ENCODE results near the gene TMEM143.
A peak's percentile ranks its signal among the peaks of the same experiment; 100 is the strongest.

Gene TMEM143

DNA sequence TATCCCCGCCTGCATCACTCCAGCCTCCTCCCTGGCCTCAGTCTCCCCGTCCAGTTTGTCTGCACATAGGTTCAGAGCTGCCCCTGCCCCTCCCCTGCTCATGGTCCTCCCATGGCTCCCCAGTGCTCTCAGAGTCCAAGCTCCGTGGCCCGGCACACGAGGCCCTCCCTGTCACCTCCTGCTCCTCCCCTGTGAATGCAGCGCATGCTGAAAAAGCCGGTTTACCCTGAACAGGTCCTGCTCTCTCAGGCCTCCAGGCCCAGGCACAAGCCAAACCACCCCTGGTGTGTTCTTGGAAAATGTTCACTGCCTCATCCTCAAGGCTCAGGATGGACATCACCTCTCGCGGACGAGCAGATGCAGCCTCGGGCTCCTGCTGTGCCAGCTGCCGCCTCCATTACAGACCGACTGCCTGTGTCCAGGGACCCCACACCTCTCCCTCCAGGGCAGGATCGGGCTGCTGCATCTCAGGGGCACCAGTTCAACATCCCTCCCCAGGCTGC lies 25.4 kb downstream of the TMEM143 start:
- H3K27ac ChIP-seq: no peak overlapping the region
- no peak for DNase-seq
- H3K27me3 ChIP-seq (ENCODE audit: insufficient read depth, low read depth, severe bottlenecking): no peaks in the 10 kb centered on the region
- TF ChIP-seq, protein P1, sequence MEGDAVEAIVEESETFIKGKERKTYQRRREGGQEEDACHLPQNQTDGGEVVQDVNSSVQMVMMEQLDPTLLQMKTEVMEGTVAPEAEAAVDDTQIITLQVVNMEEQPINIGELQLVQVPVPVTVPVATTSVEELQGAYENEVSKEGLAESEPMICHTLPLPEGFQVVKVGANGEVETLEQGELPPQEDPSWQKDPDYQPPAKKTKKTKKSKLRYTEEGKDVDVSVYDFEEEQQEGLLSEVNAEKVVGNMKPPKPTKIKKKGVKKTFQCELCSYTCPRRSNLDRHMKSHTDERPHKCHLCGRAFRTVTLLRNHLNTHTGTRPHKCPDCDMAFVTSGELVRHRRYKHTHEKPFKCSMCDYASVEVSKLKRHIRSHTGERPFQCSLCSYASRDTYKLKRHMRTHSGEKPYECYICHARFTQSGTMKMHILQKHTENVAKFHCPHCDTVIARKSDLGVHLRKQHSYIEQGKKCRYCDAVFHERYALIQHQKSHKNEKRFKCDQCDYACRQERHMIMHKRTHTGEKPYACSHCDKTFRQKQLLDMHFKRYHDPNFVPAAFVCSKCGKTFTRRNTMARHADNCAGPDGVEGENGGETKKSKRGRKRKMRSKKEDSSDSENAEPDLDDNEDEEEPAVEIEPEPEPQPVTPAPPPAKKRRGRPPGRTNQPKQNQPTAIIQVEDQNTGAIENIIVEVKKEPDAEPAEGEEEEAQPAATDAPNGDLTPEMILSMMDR (IDR thresholded peaks at IDR 0.05; ENCODE audit: low read depth, low read length): no peak
- H3K9me3 ChIP-seq (ENCODE audit: severe bottlenecking): no peaks in the 10 kb centered on the region
- H3K4me3 ChIP-seq (ENCODE audit: low read depth, low read length): no peak overlapping the region
- H3K36me3 ChIP-seq: no peaks in the 10 kb centered on the region

DNA sequence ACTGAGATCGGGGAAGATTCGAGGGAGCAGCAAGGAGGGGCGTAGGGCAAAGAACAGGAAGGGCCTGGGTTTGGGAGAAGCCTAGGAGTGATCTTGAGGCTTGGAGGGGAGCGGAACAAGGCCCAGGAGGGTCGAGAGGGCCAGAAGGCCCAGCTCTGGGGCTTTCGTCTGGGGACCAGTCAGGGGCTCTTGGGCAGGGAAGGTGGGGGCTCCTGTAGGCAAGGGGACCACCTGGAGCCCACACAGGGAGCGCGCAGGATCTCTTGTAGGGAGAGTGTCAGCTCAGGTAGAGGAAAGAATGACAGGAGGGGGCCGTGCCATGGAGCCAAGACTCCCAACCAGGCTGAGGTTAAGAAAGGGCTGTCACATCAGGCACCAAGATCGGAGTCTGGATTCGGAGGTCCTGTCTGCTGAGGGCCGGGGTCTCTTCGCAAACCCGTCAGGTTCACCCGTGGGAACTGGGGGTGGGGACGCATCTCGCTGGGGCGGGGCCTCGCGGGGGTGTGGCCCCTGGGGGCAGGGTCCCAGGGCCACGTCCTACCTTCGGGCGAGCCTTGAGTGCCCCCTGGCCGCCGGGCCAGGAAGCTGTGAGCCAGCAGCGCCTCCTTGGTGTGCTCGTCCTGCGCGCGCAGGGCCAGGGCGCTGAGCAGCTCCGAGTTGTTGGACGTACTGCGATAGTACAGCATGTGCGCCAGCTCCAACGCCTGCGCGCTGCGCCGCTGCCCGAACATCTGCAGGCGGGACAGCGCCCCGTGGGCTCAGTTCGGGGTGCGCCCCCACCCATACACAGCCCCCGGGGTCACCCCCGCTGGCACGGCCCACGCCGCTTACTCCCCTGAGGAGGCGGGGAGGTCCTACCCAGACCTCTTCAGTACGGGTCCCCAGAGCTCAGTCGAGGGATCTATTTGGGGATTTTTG lies 30.0 kb downstream of the TMEM143 start:
- peak; percentile 91 for DNase-seq
- Histone ChIP-seq H3K27me3 (ENCODE audit: insufficient read depth, low read depth, severe bottlenecking) (no peaks in the 10 kb centered on the region), H3K27ac (peak overlapping the region; percentile 77), H3K9me3 (ENCODE audit: severe bottlenecking) (peaks cover under 1% of the 10 kb centered on the region), H3K4me3 (ENCODE audit: low read depth, low read length) (peak overlapping the region; percentile 60), H3K36me3 (no peaks in the 10 kb centered on the region)
- TF ChIP-seq, protein P1 (IDR thresholded peaks at IDR 0.05; ENCODE audit: low read depth, low read length): peak; percentile 81

DNA sequence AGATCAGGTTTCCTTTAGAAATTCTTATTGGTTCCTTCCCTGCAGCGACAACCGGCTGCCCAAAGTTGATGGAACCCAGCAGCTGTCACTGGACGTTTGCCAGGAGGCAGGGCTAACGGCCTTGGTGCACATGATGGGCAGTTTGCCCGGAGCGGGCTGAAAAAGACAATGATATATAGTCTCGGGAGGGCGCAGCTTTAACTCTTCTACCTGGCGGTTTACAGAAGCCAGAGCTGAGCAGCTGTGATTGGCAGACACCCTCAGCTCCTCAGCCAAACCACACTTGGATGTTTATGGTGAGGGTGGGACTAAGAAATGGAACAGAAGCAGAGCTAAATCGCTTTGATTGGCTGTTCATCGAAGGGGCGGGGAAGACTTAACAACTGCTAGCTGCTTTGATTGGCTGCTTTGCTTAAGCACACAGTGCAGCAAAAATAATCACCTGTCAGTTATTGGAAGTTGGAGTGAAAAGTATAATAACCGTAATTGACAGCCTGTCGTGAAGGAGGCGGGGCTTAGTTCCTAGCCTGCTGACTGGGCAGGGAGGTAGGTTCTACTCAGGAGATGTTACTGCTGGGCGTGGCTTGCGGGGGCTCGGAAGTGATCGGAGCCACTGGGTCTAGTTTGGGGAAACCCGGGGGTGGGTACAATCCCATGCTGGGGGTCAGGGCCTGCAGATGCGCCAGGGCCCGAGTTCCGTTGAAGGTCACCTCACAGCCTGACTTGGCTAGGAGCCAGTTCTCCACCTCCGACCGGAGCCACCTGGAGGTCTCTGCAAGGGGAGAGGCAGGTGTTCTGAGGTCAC lies 30.9 kb downstream of the TMEM143 start:
- peak; percentile 94 for DNase-seq
- H3K36me3 ChIP-seq: no peaks in the 10 kb centered on the region
- H3K9me3 ChIP-seq (ENCODE audit: severe bottlenecking): peaks cover 6% of the 10 kb centered on the region
- H3K27ac ChIP-seq: peak overlapping the region; percentile 80
- TF ChIP-seq, protein P1 (IDR thresholded peaks at IDR 0.05; ENCODE audit: low read depth, low read length): no peak
- no peaks in the 10 kb centered on the region for H3K27me3 ChIP-seq (ENCODE audit: insufficient read depth, low read depth, severe bottlenecking)
- H3K4me3 ChIP-seq (ENCODE audit: low read depth, low read length): peak overlapping the region; percentile 60

DNA sequence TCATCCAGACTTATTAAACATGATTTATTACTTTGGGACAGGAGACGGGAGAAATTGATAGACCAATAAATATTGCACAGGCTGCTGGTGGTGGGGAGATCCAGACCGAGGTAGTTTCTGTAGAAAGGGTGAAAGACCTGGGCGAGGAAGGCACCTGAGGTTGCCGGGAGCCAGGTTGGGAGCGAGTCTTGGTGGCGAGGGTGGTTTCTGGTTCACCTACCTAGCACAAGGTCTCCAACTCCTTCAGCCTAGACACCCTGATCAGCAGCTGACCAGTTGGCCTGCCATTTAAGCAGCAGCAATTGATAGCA lies 31.4 kb downstream of the TMEM143 start:
- Histone ChIP-seq H3K36me3 (no peaks in the 10 kb centered on the region), H3K27ac (peak overlapping the region; percentile 80), H3K27me3 (ENCODE audit: insufficient read depth, low read depth, severe bottlenecking) (no peaks in the 10 kb centered on the region), H3K4me3 (ENCODE audit: low read depth, low read length) (peak overlapping the region; percentile 60), H3K9me3 (ENCODE audit: severe bottlenecking) (peaks cover 7% of the 10 kb centered on the region)
- TF ChIP-seq, protein P1 (IDR thresholded peaks at IDR 0.05; ENCODE audit: low read depth, low read length): no peak
- no peak for DNase-seq

DNA sequence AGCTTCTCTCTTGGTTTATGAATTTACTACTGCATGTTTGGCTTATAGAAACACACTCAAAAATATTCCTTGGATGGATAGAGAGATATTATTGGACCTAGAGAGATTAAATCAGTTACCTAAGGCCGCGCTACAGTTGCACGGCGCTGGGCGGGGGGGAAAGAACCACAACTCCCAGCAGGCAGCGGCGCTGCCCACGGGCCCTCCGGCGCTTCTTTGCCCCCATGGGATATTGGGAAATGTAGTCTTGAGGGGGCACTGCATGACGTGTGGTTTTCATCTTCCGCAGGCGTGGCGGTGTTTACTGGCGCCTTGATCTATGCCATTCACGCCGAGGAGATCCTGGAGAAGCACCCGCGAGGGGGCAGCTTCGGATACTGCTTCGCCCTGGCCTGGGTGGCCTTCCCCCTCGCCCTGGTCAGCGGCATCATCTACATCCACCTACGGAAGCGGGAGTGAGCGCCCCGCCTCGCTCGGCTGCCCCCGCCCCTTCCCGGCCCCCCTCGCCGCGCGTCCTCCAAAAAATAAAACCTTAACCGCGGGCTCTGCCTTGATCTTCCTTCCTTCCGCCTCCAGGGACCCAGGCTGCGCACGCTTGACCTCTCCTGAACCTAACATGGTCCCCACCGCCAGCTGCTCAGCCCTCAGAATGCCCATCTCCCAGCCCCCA lies 33.6 kb downstream of the TMEM143 start:
- H3K27ac ChIP-seq: peak overlapping the region; percentile 92

More for the DNA sequence above, 33.6 kb downstream of the TMEM143 start:
- peak; percentile 93 for DNase-seq
- Histone ChIP-seq H3K36me3 (no peaks in the 10 kb centered on the region), H3K9me3 (ENCODE audit: severe bottlenecking) (peaks cover 8% of the 10 kb centered on the region), H3K27me3 (ENCODE audit: insufficient read depth, low read depth, severe bottlenecking) (no peaks in the 10 kb centered on the region), H3K4me3 (ENCODE audit: low read depth, low read length) (peak overlapping the region; percentile 45)
- TF ChIP-seq, protein P1 (IDR thresholded peaks at IDR 0.05; ENCODE audit: low read depth, low read length): 0 out of 2 replicates have a peak, but pooled peaks have one; percentile 5

All from WERI-Rb-1 (cell line).